Mammary epithelial cell (primary cell): ENCODE data around the gene CRKL.

Experiments used
- EZH2 ChIP-seq: IDR thresholded peaks from 2 replicates; pipeline ENCODE4 v1.6.1; 2012; ENCODE audit warnings: low read length, inconsistent platforms, borderline replicate concordance
- TF ChIP-seq, protein P1 (sequence below), 2 donors: IDR thresholded peaks in 1 of 2; conservative IDR thresholded peaks in 1 of 2; 2 replicates each; pipeline ENCODE4 v1.5.1; 2011 to 2012; ENCODE audit warnings: inconsistent platforms in 2 of 2, low read length in 2 of 2, mild to moderate bottlenecking in 2 of 2, control low read depth in 1 of 2, low read depth in 1 of 2; ENCODE audit not compliant: insufficient read depth in 1 of 2; ENCODE audit errors: extremely low read depth in 1 of 2

DNA sequence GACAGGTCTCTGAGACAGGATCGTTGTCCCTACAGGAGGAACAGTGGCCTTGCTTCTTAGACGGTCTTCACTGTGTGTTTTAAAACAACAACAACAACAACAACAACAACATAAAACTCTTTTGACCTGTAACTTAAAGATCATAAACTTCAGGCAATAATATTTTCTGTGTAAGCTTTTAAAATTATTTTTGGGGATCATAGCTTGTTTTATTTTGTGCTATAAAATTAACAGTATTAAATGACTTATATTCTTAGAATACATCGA is 36.1 kb downstream of the CRKL start:
- TF ChIP-seq, protein P1, sequence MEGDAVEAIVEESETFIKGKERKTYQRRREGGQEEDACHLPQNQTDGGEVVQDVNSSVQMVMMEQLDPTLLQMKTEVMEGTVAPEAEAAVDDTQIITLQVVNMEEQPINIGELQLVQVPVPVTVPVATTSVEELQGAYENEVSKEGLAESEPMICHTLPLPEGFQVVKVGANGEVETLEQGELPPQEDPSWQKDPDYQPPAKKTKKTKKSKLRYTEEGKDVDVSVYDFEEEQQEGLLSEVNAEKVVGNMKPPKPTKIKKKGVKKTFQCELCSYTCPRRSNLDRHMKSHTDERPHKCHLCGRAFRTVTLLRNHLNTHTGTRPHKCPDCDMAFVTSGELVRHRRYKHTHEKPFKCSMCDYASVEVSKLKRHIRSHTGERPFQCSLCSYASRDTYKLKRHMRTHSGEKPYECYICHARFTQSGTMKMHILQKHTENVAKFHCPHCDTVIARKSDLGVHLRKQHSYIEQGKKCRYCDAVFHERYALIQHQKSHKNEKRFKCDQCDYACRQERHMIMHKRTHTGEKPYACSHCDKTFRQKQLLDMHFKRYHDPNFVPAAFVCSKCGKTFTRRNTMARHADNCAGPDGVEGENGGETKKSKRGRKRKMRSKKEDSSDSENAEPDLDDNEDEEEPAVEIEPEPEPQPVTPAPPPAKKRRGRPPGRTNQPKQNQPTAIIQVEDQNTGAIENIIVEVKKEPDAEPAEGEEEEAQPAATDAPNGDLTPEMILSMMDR (conservative IDR thresholded peaks at IDR 0.05 in 1 of 2, IDR thresholded peaks at IDR 0.05 in 1 of 2; ENCODE audit: extremely low read depth in 1 of 2, insufficient read depth in 1 of 2, low read depth in 1 of 2, low read length in 2 of 2), result no peak
- TF ChIP-seq EZH2, result no peak
